Suprapubic skin (tissue), 4 donors: ENCODE measurements around the gene ABCA13.

Source experiments
- CTCF ChIP-seq, 2 donors: fragments of 200-600 bp in 1 of 2; fragments of 450-650 bp in 1 of 2; sonication (generic) in 1 of 2; IDR thresholded peaks; one replicate each; pipeline ENCODE4 v1.5.1; 2016 to 2019; ENCODE audit warnings: antibody characterized with exemption in 2 of 2, mild to moderate bottlenecking in 1 of 2, moderate library complexity in 1 of 2
- EP300 ChIP-seq: sonication (generic); formaldehyde crosslinking; IDR thresholded peaks from one replicate; pipeline ENCODE4 v1.6.1; 2017; ENCODE audit warnings: antibody characterized with exemption
- POLR2A ChIP-seq, 2 donors: fragments of 450-650 bp; IDR thresholded peaks; one replicate each; pipeline ENCODE4 v1.6.1; 2017; ENCODE audit warnings: antibody characterized with exemption in 2 of 2, mild to moderate bottlenecking in 2 of 2, moderate library complexity in 2 of 2
- POLR2AphosphoS5 ChIP-seq, 3 donors: sonication (generic); formaldehyde crosslinking; IDR thresholded peaks; one replicate each; pipeline ENCODE4 v1.6.1; 2017; ENCODE audit warnings: antibody characterized with exemption in 3 of 3

DNA sequence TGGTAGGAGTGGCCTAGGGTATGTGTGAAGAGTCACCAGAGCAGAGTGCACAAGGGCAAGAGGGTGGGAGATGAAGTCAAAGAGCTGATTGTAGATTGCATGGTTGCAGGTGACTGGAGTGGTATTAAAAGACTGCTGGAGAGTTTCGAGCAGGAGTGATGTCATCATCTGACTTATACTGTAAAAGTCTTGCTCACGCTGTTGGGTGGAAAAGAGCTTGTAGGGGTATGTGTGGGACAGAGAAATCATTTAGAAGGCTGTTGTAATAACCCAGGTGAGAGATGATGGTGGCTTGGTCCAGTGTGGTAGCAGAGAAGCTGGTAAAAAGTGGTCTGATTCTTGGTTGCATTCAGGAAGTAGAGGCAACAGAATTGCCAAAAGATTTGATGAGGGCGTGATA, 184.1 kb downstream of the ABCA13 start:
- TF ChIP-seq CTCF (IDR thresholded peaks at IDR 0.05) (no peak), POLR2A (IDR thresholded peaks at IDR 0.05) (no peak), POLR2AphosphoS5 (IDR thresholded peaks at IDR 0.05) (no peak), EP300 (no peak)
